B cell (primary cell): ENCODE data around the gene RNF19B. TPM values are rescaled to one million over a fixed set of nuclear protein-coding genes. Genes with fewer than 3 reads are reported as not detected.

Source experiments
- ATAC-seq: fragments of 200-7000 bp; cut with Tn5 transposase; one replicate; pipeline ENCODE4 v1.10.0; 2021; ENCODE audit warnings: low read depth, mild to moderate bottlenecking, moderate number of reproducible peaks, moderate library complexity
- CTCF ChIA-PET: fragments of 350-600 bp; sonication (Branson Sonifier 250); formaldehyde crosslinking; loops from one replicate; lab custom pipeline; 2021; ENCODE audit warnings: antibody characterized with exemption, inconsistent platforms; lab: Charles Lee
- POLR2A ChIA-PET: fragments of 350-600 bp; sonication (Branson Sonifier 250); formaldehyde crosslinking; loops from one replicate; lab custom pipeline; 2021; ENCODE audit warnings: antibody characterized with exemption; lab: Charles Lee
- DNase-seq: peaks from one replicate; pipeline ENCODE4 v3.0.0; 2013
- H2AFZ ChIP-seq: 2 replicates; pipeline ENCODE4 v1.6.1; 2012; ENCODE audit warnings: mild to moderate bottlenecking, low read depth, low read length; ENCODE audit not compliant: insufficient read depth, poor library complexity, severe bottlenecking
- H3K27ac ChIP-seq, 2 donors: 1 replicate in 1 of 2; 2 replicates in 1 of 2; pipeline ENCODE4 v1.5.1; 2012 to 2013; ENCODE audit warnings: low read length in 2 of 2, mild to moderate bottlenecking in 2 of 2, moderate library complexity in 1 of 2
- H3K27me3 ChIP-seq, 4 experiments: fragments of 200-600 bp in 1 of 4; sonication (generic) in 1 of 4; replicated peaks in 1 of 4; 1 replicate in 2 of 4; 2 replicates in 2 of 4; pipeline versions ENCODE4 v1.6.1 to v1.7.0; 2013 to 2016; ENCODE audit warnings: low read length in 3 of 4, mild to moderate bottlenecking in 2 of 4, mixed read lengths in 1 of 4, moderate library complexity in 1 of 4; ENCODE audit not compliant: insufficient read depth in 4 of 4, control insufficient read depth in 3 of 4; ENCODE audit errors: control extremely low read depth in 1 of 4
- H3K36me3 ChIP-seq, 2 experiments: replicated peaks in 1 of 2; 1 replicate in 1 of 2; 2 replicates in 1 of 2; pipeline versions ENCODE4 v1.6.1 to v1.7.1; 2013; ENCODE audit warnings: low read length in 1 of 2; ENCODE audit not compliant: insufficient read depth in 2 of 2, control insufficient read depth in 1 of 2; ENCODE audit errors: control extremely low read depth in 1 of 2, extremely low read depth in 1 of 2
- H3K4me1 ChIP-seq, 2 donors: fragments of 200-600 bp in 1 of 2; sonication (generic) in 1 of 2; 1 replicate in 1 of 2; 2 replicates in 1 of 2; pipeline versions ENCODE4 v1.5.1 to v1.6.1; 2013 to 2017; ENCODE audit warnings: low read length in 2 of 2; ENCODE audit not compliant: control insufficient read depth in 2 of 2, insufficient read depth in 2 of 2
- H3K4me2 ChIP-seq: replicated peaks from 2 replicates; pipeline ENCODE3; 2012; ENCODE audit warnings: mild to moderate bottlenecking, low read depth, low read length; ENCODE audit not compliant: poor library complexity, severe bottlenecking
- H3K4me3 ChIP-seq, 5 experiments: fragments of 200-600 bp in 1 of 5; sonication (generic) in 1 of 5; 1 replicate in 3 of 5; 2 replicates in 2 of 5; pipeline versions ENCODE4 v1.5.1 to v1.7.0; 2011 to 2016; ENCODE audit warnings: low read length in 4 of 5, mild to moderate bottlenecking in 4 of 5, low read depth in 2 of 5, control low read depth in 1 of 5, moderate library complexity in 1 of 5; ENCODE audit not compliant: insufficient read depth in 1 of 5; ENCODE audit errors: control extremely low read depth in 1 of 5, extremely low read depth in 1 of 5
- H3K79me2 ChIP-seq: fragments of 200-600 bp; sonication (generic); one replicate; pipeline ENCODE4 v1.6.0; 2016; ENCODE audit warnings: low read length; ENCODE audit not compliant: control insufficient read depth, insufficient read depth
- H3K9ac ChIP-seq: fragments of 200-600 bp; sonication (generic); 2 replicates; pipeline ENCODE4 v1.6.1; 2017; ENCODE audit warnings: mild to moderate bottlenecking, low read length, moderate library complexity
- H3K9me3 ChIP-seq, 3 donors: one replicate each; pipeline versions ENCODE4 v1.6.1 to v1.7.1; 2013; ENCODE audit warnings: low read length in 2 of 3; ENCODE audit not compliant: control insufficient read depth in 2 of 3, insufficient read depth in 1 of 3; ENCODE audit errors: control extremely low read depth in 1 of 3
- H4K20me1 ChIP-seq: 2 replicates; pipeline ENCODE4 v1.6.0; 2012; ENCODE audit warnings: mild to moderate bottlenecking, low read length; ENCODE audit not compliant: insufficient read depth, control insufficient read depth, poor library complexity, severe bottlenecking
- H3K27ac Mint-ChIP-seq: one replicate; pipeline ENCODE4 v1.8.0; 2021; ENCODE audit warnings: mixed read lengths
- H3K27me3 Mint-ChIP-seq: one replicate; pipeline ENCODE4 v1.8.0; 2021; ENCODE audit warnings: mixed read lengths
- H3K4me1 Mint-ChIP-seq: one replicate; pipeline ENCODE4 v1.8.0; 2021; ENCODE audit warnings: mixed read lengths
- H3K4me3 Mint-ChIP-seq: one replicate; pipeline ENCODE4 v1.8.0; 2021; ENCODE audit warnings: mixed read lengths
- H3K9me3 Mint-ChIP-seq: one replicate; pipeline ENCODE4 v1.8.0; 2022; ENCODE audit warnings: mixed read lengths; ENCODE audit not compliant: insufficient read depth
- CTCF ChIP-seq: fragments of 200-600 bp; IDR thresholded peaks from one replicate; pipeline ENCODE4 v1.8.0; 2022; ENCODE audit warnings: antibody characterized with exemption, mild to moderate bottlenecking
- EZH2 ChIP-seq: IDR thresholded peaks from 2 replicates; pipeline ENCODE4 v1.6.1; 2012; ENCODE audit warnings: borderline replicate concordance, low read depth, mild to moderate bottlenecking, moderate library complexity, low read length; ENCODE audit not compliant: insufficient read depth, poor library complexity, severe bottlenecking
- WGBS: methylation state at CpG from one replicate; pipeline ENCODE4 v1.1.5; 2013; ENCODE audit warnings: missing lambda C conversion rate; ENCODE audit not compliant: insufficient coverage; 5-methylcytosine and 5-hydroxymethylcytosine counted together
- intact Hi-C: fragments of 100-400 bp; cut with micrococcal nuclease; formaldehyde crosslinking; loops from one replicate; pipeline ENCODE4 v1.10.0; 2022
- polyA plus RNA-seq: library from polyadenylated mRNA; depleted of rRNA; stranded (reverse); fragments of >200 nt; gene quantifications from 2 replicates; pipeline ENCODE4 v1.2.3, GENCODE V29; 2012
- total RNA-seq, 2 donors: library from RNA; stranded (reverse); fragments of 120-200 nt in 1 of 2; gene quantifications; 1 replicate in 1 of 2; 2 replicates in 1 of 2; pipeline versions ENCODE4 v1.2.3 to v1.2.4, GENCODE V29; 2013 to 2022

The RNF19B gene
- total and polyA plus RNA-seq, 2 donors (not counting 1 experiment from before 2014, with no cell fraction given), result 29.9 to 40.3 TPM

GRCh38 chr1:32985226-32985625 is 20.6 kb upstream of the RNF19B start:
- ChIA-PET CTCF (interaction anchor here (1.4 to 1.5 kb wide), 3 partner anchors 8 to 22 kb away, joined by 3 to 4 read pairs (median 3); no protein-coding TSS in a partner anchor), POLR2A (interaction anchor here (0.7 kb wide), 2 partner anchors 16 to 24 kb away, joined by 3 read pairs; no protein-coding TSS in a partner anchor)
- Histone ChIP-seq H3K4me1 (peaks cover 43 to 50% of the 10 kb centered on the region in 2 donors), H3K79me2 (no peaks in the 10 kb centered on the region), H4K20me1 (no peaks in the 10 kb centered on the region), H3K4me2 (no peak overlapping the region), H3K27me3 (no peaks in the 10 kb centered on the region), H3K4me3 (no peak overlapping the region), H3K36me3 (no peaks in the 10 kb centered on the region), H3K27ac (no peak overlapping the region), H3K9ac (no peak overlapping the region), H3K9me3 (peaks cover 0 to 3% (median 0%) of the 10 kb centered on the region in 3 donors), H2AFZ (no peak overlapping the region)
- H3K4me1 Mint-ChIP-seq, result peaks cover 48% of the 10 kb centered on the region
- intact Hi-C loops, result no loop called here
- no peak overlapping the region for H3K27ac Mint-ChIP-seq
- no peak overlapping the region for H3K4me3 Mint-ChIP-seq
- DNase-seq (no peak), ATAC-seq (no peak)
- no peaks in the 10 kb centered on the region for H3K9me3 Mint-ChIP-seq
- TF ChIP-seq CTCF, result no peak
- TF ChIP-seq EZH2, result no peak
- no peaks in the 10 kb centered on the region for H3K27me3 Mint-ChIP-seq
- WGBS, result 100% methylated on average over 1 of the region's 1 CpG

GRCh38 chr1:32984455-32985171 is 20.0 kb upstream of the RNF19B start:
- Histone ChIP-seq H3K4me1 (peaks cover 44 to 50% of the 10 kb centered on the region in 2 donors), H3K27ac (no peak overlapping the region), H3K9ac (no peak overlapping the region), H3K79me2 (no peaks in the 10 kb centered on the region), H2AFZ (no peak overlapping the region), H3K4me2 (no peak overlapping the region), H3K36me3 (no peaks in the 10 kb centered on the region), H3K4me3 (no peak overlapping the region), H3K27me3 (no peaks in the 10 kb centered on the region), H4K20me1 (no peaks in the 10 kb centered on the region), H3K9me3 (peaks cover 0 to 6% (median 0%) of the 10 kb centered on the region in 3 donors)
- ChIA-PET POLR2A (interaction anchor here (0.7 kb wide), 2 partner anchors 15 to 24 kb away, joined by 3 read pairs; no protein-coding TSS in a partner anchor), CTCF (interaction anchor here (1.0 to 1.5 kb wide), 4 partner anchors 9 to 70 kb away, joined by 3 to 4 read pairs (median 3); no protein-coding TSS in a partner anchor)
- DNase-seq (peak; percentile 24), ATAC-seq (no peak)
- no CpG with 5 or more reads among the region's 1 CpG for WGBS
- no peaks in the 10 kb centered on the region for H3K27me3 Mint-ChIP-seq
- TF ChIP-seq CTCF (no peak), EZH2 (no peak)
- no peak overlapping the region for H3K4me3 Mint-ChIP-seq
- peaks cover 51% of the 10 kb centered on the region for H3K4me1 Mint-ChIP-seq
- no peaks in the 10 kb centered on the region for H3K9me3 Mint-ChIP-seq
- H3K27ac Mint-ChIP-seq, result peak overlapping the region; percentile 20
- intact Hi-C loops, result no loop called here
